GM12872 (cell line): ENCODE results near the gene BRCA1.

Experiments used
- TF ChIP-seq, protein P1 (sequence below): IDR thresholded peaks from 3 replicates; pipeline ENCODE4 v1.5.1; 2011; ENCODE audit warnings: low read depth, mild to moderate bottlenecking, low read length, moderate library complexity; ENCODE audit not compliant: insufficient read depth

Gene BRCA1

GRCh38 chr17:43151880-43152456 lies 26.8 kb upstream of the BRCA1 start:
- TF ChIP-seq, protein P1, sequence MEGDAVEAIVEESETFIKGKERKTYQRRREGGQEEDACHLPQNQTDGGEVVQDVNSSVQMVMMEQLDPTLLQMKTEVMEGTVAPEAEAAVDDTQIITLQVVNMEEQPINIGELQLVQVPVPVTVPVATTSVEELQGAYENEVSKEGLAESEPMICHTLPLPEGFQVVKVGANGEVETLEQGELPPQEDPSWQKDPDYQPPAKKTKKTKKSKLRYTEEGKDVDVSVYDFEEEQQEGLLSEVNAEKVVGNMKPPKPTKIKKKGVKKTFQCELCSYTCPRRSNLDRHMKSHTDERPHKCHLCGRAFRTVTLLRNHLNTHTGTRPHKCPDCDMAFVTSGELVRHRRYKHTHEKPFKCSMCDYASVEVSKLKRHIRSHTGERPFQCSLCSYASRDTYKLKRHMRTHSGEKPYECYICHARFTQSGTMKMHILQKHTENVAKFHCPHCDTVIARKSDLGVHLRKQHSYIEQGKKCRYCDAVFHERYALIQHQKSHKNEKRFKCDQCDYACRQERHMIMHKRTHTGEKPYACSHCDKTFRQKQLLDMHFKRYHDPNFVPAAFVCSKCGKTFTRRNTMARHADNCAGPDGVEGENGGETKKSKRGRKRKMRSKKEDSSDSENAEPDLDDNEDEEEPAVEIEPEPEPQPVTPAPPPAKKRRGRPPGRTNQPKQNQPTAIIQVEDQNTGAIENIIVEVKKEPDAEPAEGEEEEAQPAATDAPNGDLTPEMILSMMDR = no peak

GRCh38 chr17:43146649-43147048 lies 21.5 kb upstream of the BRCA1 start:
- TF ChIP-seq, protein P1 = no peak

- TF ChIP-seq, protein P1 = no peak
Measured at GRCh38 chr17:43143201-43143600, 18.0 kb upstream of the BRCA1 start.

- TF ChIP-seq, protein P1 = no peak
Measured at GRCh38 chr17:43142153-43142552, 17.0 kb upstream of the BRCA1 start.

DNA sequence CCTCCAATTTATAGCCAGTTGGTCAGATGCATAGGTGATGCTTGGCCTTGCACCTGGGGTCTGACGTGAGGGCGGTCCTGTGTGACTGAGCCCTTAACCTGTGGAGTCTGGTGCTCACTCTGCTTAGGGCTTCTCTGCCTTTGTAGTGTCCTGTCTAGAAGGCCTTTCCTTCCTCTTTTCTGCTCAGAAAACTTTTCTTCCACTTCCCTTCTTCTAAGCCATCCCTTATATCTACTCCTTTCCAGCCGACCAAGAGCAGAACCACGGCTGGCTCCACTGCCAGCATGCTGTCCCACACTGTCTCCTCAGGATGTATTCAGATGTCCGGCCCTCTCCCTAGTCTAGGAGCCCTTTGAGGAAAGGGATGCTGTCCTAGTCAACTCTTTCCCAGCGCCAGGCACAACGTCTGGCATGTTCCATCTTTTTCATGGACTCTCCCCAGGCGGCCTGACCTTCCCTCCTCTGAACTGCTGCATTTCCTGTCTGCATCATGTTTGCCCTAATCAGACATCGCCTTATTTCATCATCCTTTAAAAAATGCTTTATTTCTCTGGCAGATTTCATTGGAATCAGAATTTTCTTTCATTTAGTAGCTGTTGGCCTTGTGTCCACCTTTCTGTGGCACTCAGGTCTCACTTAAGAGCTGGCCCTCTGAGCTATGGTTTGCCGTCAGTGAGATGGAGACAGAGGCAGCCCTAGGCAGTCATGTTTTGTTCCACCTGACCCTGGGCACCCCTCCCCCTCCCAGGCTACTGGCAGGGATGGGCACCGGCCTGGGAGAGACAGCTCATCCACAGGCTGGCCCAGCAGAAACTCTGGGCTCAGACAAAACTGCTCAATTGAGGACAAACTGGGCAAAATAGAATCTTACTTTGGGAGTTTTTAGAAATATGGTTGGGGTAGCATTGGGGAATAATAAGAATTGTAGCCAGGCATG lies 15.5 kb upstream of the BRCA1 start:
- TF ChIP-seq, protein P1 = no peak

DNA sequence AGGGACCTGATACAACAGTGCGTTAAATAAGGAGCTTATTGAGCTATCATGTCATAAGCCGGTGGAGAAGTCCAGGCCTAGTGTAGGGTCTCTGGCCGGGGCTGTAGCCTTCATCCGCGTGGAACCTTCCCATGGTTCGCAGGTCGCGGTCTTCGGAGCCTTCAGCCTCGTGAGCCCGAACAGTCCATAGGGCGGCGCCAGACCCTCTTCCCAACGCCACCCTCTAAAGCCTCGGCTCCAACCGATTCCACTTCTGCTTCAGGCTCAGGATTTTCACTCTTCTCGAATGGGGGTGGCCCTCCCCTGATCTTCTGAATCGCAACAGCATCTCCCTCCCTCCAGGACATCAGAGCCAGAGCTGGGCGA lies 10.3 kb upstream of the BRCA1 start:
- TF ChIP-seq, protein P1 = no peak

GRCh38 chr17:43134774-43135453 lies 9.8 kb upstream of the BRCA1 start:
- TF ChIP-seq, protein P1 = no peak
